Hematopoietic multipotent progenitor cell treated with erythropoietin and hydrocortisone succinate and interleukin-3 and kit ligand, for 8 days (in vitro differentiated cells): ENCODE data around the gene CATSPER2.
"Not testable (repeated sequence)": the region's sequence is repeated elsewhere in the genome, so short reads cannot be mapped to it uniquely, and the experiment has no call there.

Experiments
- DNase-seq: peaks from one replicate; pipeline ENCODE4 v3.0.0-alpha.2; 2015

The CATSPER2 gene

DNA sequence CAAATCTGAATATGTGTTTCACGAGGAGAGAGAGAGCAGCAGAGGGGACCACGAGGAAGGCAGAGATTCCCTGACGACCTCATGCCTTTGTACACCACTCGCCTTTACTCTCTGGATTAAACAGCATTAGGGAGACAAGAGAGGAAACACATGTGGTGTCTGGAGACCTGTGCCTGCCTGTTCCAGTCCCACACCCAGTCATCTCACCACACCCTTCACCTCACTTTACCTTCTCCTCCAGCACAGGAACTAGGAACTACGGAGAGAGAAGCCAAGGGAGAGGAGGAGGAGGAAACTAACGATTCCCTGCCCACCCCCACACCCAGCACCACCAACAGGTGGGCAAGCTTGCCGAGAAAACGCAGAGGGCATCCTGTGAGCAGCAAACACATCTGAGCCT, 55.8 kb downstream of the CATSPER2 start:
- not testable (repeated sequence) for DNase-seq

DNA sequence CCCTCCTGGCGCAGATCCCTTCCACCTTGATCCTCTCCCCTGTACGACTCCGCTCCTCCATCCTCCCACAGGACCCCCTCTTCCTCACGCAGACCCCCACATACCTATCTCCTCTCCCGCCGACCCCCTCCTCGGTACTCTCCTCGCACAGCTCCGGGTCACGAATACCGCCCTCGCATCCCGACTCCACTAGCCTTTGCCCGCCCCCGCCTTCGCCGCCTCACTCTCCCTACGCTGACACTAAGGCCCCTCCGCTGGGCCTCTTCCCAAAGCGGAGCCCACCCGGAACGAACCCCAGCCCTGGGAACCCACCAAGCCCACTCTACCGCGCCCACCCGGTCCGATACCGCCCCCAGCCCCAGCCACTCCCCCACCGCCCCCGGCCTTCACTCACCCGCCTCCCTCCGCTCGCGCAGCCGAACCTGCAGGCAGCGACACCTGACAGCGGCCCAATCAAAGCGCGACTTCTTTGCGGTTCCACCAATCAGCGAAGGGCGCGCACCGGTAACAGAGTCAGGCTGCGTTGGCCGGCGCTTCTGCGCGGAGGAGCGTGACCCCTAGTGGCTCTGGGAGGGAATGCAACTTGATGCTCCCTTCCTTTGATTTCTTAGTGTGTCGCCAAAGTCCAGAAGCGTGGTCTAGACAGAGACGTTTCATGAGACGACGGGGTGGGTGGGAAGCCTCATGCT, 58.7 kb downstream of the CATSPER2 start, which contains the start of gene PPIP5K1:
TSS of gene PPIP5K1 (minus strand) at position 431 of the 689 bp plus-strand sequence. CDS start 5,704 bp downstream, outside the sequence.
- DNase-seq: not testable (repeated sequence)
